Measurements from ENCODE around the gene GEN1.
"Not testable (repeated sequence)": the region's sequence is repeated elsewhere in the genome, so short reads cannot be mapped to it uniquely, and the experiment has no call there.

The GEN1 gene

GRCh38 chr2:17821080-17821479 is 67.1 kb downstream of the GEN1 start:
- Histone ChIP-seq H3K9ac (peak overlapping the region; percentile 71; the same call in 1 of the 2 replicates), H3K9me3 (no peaks in the 10 kb centered on the region), H3K4me3 (no peak overlapping the region), H4K20me1 (no peaks in the 10 kb centered on the region), H3K27ac (peak overlapping the region; percentile 84), H3K4me1 (peaks cover 100% of the 10 kb centered on the region), H3K36me3 (no peaks in the 10 kb centered on the region), H3K27me3 (no peaks in the 10 kb centered on the region), H3K4me2 (peak overlapping the region; percentile 85)
- no peak for TF ChIP-seq Cebpa-rat (IDR thresholded peaks at IDR 0.05)

GRCh38 chr2:17821535-17822444 is 67.9 kb downstream of the GEN1 start:
- Histone ChIP-seq H3K4me3 (peak overlapping the region; percentile 37; the same call in 1 of the 2 replicates), H3K4me1 (peaks cover 94% of the 10 kb centered on the region), H4K20me1 (no peaks in the 10 kb centered on the region), H3K4me2 (peak overlapping the region; percentile 85), H3K27me3 (no peaks in the 10 kb centered on the region), H3K9me3 (no peaks in the 10 kb centered on the region), H3K36me3 (no peaks in the 10 kb centered on the region), H3K9ac (peak overlapping the region; percentile 71), H3K27ac (peak overlapping the region; percentile 84)
- no peak for TF ChIP-seq Cebpa-rat (IDR thresholded peaks at IDR 0.05)

DNA sequence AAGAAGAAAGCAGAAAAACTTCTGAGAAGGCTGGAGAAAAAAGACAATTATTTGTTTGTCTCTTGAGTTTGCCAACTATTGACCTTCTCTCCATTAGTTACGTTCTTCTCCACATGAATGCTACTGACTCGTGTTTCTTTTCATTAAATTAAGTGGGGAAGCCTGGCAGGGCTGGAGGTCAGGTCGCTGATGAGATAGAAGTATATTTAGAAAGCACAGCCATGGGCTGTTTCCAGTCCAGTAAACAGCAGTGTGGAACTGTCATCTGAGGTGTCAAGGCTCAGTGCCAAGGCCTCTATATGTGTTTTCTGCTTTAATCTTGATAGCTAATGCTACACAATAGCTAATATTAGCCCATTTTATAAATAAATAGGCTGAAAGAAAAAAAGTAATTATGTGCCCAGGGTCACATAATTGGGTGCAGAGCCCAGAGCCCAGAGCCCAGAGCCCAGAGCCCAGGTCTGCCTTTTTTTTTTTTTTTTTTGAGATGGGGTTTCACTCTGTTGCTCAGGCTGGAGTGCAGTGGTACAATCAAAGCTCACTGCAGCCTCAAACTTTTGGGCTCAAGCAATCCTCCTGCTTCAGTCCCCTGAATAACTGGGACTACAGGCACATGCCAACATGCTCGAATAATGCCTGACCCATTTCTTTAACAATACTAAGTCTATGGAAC is 68.6 kb downstream of the GEN1 start:
- Histone ChIP-seq H3K9ac (peak overlapping the region; percentile 71), H3K36me3 (no peaks in the 10 kb centered on the region), H3K4me1 (peaks cover 86% of the 10 kb centered on the region), H3K27me3 (no peaks in the 10 kb centered on the region), H3K4me2 (peak overlapping the region; percentile 85), H3K27ac (peak overlapping the region; percentile 84), H3K4me3 (peak overlapping the region; percentile 37; the same call in 1 of the 2 replicates), H4K20me1 (no peaks in the 10 kb centered on the region), H3K9me3 (no peaks in the 10 kb centered on the region)
- TF ChIP-seq Cebpa-rat (IDR thresholded peaks at IDR 0.05): no peak

DNA sequence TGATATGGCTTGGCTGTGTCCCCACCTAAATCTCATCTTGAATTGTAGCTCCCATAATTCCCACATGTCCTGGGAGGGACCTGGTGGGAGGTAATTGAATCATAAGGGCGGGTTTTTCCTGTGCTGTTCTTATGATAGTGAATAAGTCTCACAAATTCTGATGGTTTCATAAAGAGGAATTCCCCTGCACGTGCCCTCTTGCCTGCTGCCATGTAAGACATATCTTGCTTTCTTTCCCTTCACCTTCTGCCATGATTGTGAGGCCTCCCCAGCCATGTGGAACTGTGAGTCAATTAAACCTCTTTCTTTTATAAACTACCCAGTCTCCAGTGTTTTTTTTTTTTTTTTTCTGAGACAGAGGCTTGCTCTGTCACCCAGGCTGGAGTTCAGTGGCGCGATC is 69.7 kb downstream of the GEN1 start:
- peak overlapping the region; percentile 20; the same call in 1 of the 2 replicates for H3K9ac ChIP-seq
- H3K9me3 ChIP-seq: not testable (repeated sequence)

GRCh38 chr2:17827316-17827715 is 73.4 kb downstream of the GEN1 start:
- no peak overlapping the region for H3K4me2 ChIP-seq
- no peak for TF ChIP-seq Cebpa-rat (IDR thresholded peaks at IDR 0.05)
- H3K36me3 ChIP-seq: no peaks in the 10 kb centered on the region
- H4K20me1 ChIP-seq: no peaks in the 10 kb centered on the region
- H3K4me1 ChIP-seq: peaks cover 44% of the 10 kb centered on the region
- H3K27me3 ChIP-seq: no peaks in the 10 kb centered on the region
- H3K9ac ChIP-seq: no peak overlapping the region
- H3K4me3 ChIP-seq: no peak overlapping the region
- H3K27ac ChIP-seq: no peak overlapping the region
- H3K9me3 ChIP-seq: peaks cover 28% of the 10 kb centered on the region

More for the DNA sequence above, 69.7 kb downstream of the GEN1 start:
- not testable (repeated sequence) for H3K27me3 ChIP-seq, H3K4me3 ChIP-seq, H4K20me1 ChIP-seq, H3K36me3 ChIP-seq
- peak overlapping the region; percentile 84 for H3K27ac ChIP-seq
- peaks cover 75% of the 10 kb centered on the region for H3K4me1 ChIP-seq
- H3K4me2 ChIP-seq: peak overlapping the region; percentile 85

GRCh38 chr2:17827785-17828184 is 73.8 kb downstream of the GEN1 start:
- H3K9me3 ChIP-seq: peaks cover 28% of the 10 kb centered on the region
- peaks cover 39% of the 10 kb centered on the region for H3K4me1 ChIP-seq
- no peak overlapping the region for H3K4me2 ChIP-seq
- H3K27me3 ChIP-seq: no peaks in the 10 kb centered on the region
- no peak for TF ChIP-seq Cebpa-rat (IDR thresholded peaks at IDR 0.05)
- H3K27ac ChIP-seq: no peak overlapping the region
- no peak overlapping the region for H3K4me3 ChIP-seq
- no peaks in the 10 kb centered on the region for H4K20me1 ChIP-seq
- H3K9ac ChIP-seq: no peak overlapping the region
- no peaks in the 10 kb centered on the region for H3K36me3 ChIP-seq

DNA sequence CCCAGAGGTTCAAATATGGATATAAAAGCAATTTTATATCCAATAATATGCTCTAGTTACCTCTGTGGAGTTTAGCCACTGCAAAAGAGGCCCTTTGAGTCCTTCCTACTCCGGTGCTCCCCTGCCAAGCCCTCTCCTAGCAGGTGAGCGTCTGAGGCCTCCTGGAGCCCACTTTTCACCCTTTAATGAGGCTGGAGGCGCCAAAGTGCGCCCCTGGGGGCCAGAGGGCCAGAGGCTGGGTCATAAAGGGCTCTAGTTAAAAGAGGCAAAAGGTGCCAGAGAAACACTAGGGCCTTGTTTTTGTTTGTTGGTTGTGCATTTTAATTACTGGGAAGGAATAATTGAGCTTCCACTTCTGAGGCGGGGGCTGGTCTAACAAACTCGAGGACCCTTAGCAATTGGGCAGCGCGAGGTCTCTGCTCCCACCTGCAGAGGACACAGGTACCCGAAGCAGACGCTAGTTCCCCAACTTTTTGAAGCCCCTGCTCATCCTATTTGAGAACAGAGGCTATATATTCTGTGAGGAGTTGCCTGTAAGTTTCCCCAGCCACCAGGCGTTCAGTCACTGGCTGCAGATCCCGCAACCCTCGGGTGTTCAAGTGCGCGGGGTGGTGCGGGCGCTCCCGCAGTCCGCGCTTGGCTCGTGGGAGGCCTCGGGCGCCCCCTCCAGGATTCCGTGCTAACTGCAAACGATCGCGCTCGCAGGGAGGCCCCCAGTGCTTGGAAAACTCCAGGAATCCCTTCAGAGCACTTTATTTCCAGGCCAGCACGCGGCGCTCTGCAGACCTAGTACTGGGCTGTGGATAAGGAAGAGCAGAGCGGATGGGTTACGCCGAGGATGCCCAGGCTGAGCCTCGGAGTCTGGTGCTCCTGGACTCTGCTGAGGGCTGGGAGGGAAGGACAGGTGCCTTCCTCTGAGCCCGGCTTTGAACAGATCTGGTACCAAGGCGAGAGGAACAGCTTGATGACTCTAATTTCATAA is 76.4 kb downstream of the GEN1 start:
- H3K4me1 ChIP-seq: peaks cover 14% of the 10 kb centered on the region
- H3K9ac ChIP-seq: no peak overlapping the region
- H3K27ac ChIP-seq: no peak overlapping the region
- no peak overlapping the region for H3K4me3 ChIP-seq
- no peaks in the 10 kb centered on the region for H3K36me3 ChIP-seq
- peaks cover 28% of the 10 kb centered on the region for H3K9me3 ChIP-seq
- H3K4me2 ChIP-seq: 0 out of 2 replicates have a peak overlapping the region, but pooled peaks have one; percentile 8
- H4K20me1 ChIP-seq: no peaks in the 10 kb centered on the region
- TF ChIP-seq Cebpa-rat (IDR thresholded peaks at IDR 0.05): no peak
- H3K27me3 ChIP-seq: no peaks in the 10 kb centered on the region

DNA sequence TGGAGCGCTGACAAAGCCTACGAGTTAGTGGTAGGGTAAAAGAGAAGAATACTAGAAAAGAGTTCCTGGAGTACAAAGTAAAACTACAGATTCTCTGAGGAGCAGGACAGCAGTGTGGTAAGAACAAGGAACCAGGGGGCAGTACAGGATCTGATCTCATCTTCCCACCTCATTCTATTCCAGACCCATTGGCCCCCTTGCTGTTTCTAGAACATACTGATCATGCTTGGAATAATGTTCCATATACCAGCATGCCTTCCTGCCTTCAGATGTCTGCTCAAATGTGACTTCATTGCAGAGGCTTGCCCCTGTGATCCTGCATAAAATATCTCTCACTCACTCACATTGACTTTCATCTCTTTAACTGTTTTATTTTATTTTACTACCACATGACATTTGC is 81.6 kb downstream of the GEN1 start:
- Histone ChIP-seq H3K36me3 (no peaks in the 10 kb centered on the region), H3K4me2 (no peak overlapping the region), H3K27me3 (no peaks in the 10 kb centered on the region), H3K9me3 (peaks cover 3% of the 10 kb centered on the region; the same call in 1 of the 2 replicates), H3K4me1 (peaks cover 3% of the 10 kb centered on the region; the same call in 1 of the 2 replicates), H3K9ac (no peak overlapping the region), H3K4me3 (no peak overlapping the region), H3K27ac (no peak overlapping the region), H4K20me1 (no peaks in the 10 kb centered on the region)
- TF ChIP-seq Cebpa-rat (IDR thresholded peaks at IDR 0.05): no peak

All from BLaER1 (cell line).